ENCODE measurements around the gene B3GAT2.

DNA sequence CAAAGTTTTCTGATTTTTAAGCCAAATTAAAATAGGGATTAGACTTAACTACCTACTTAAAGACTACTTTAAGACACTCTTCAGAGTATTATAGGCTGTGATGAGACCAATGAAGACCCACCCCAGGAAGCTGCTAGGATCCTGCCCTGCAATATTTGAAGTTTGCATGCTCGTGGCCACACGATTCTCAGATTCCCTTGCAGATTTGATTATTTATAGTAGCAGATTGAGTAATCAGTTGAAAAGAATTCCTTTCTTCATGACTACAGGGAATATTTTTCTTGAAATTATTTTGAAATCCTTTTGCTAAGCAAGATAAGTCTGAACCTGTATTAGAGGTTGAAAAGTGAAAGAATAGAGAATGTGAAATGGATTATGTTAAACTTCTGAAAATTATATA is 122.3 kb downstream of the B3GAT2 start:
- TF ChIP-seq POLR2A (IDR thresholded peaks at IDR 0.05; ENCODE audit: borderline replicate concordance, extremely low read depth, insufficient read depth, insufficient read length) (no peak), CBX3 (IDR thresholded peaks at IDR 0.05; ENCODE audit: low read depth) (no peak), POLR2AphosphoS5 (IDR thresholded peaks at IDR 0.05; ENCODE audit: low read depth, low read length) (no peak), RAD21 (IDR thresholded peaks at IDR 0.05; ENCODE audit: low read depth) (no peak), SIN3A (IDR thresholded peaks at IDR 0.05; ENCODE audit: low read depth) (no peak)
- TF ChIP-seq, protein P1, sequence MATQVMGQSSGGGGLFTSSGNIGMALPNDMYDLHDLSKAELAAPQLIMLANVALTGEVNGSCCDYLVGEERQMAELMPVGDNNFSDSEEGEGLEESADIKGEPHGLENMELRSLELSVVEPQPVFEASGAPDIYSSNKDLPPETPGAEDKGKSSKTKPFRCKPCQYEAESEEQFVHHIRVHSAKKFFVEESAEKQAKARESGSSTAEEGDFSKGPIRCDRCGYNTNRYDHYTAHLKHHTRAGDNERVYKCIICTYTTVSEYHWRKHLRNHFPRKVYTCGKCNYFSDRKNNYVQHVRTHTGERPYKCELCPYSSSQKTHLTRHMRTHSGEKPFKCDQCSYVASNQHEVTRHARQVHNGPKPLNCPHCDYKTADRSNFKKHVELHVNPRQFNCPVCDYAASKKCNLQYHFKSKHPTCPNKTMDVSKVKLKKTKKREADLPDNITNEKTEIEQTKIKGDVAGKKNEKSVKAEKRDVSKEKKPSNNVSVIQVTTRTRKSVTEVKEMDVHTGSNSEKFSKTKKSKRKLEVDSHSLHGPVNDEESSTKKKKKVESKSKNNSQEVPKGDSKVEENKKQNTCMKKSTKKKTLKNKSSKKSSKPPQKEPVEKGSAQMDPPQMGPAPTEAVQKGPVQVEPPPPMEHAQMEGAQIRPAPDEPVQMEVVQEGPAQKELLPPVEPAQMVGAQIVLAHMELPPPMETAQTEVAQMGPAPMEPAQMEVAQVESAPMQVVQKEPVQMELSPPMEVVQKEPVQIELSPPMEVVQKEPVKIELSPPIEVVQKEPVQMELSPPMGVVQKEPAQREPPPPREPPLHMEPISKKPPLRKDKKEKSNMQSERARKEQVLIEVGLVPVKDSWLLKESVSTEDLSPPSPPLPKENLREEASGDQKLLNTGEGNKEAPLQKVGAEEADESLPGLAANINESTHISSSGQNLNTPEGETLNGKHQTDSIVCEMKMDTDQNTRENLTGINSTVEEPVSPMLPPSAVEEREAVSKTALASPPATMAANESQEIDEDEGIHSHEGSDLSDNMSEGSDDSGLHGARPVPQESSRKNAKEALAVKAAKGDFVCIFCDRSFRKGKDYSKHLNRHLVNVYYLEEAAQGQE (IDR thresholded peaks at IDR 0.05; ENCODE audit: low read depth): no peak
